Measurements from ENCODE around the gene SP140L.
"Not testable (repeated sequence)": the region's sequence is repeated elsewhere in the genome, so short reads cannot be mapped to it uniquely, and the experiment has no call there.

The SP140L gene

GRCh38 chr2:230429513-230429912 is 102.5 kb downstream of the SP140L start:
- Mint-ChIP-seq H3K27me3 (no peaks in the 10 kb centered on the region), H3K27ac (peak overlapping the region; percentile 86), H3K36me3 (peaks cover 55 to 76% of the 10 kb centered on the region in 2 donors), H3K4me1 (peaks cover 43 to 72% of the 10 kb centered on the region in 2 donors), H3K4me3 (no peak overlapping the region), H3K9me3 (peaks cover 1 to 9% of the 10 kb centered on the region in 2 donors)
- ATAC-seq (replicated peaks) (no peak), DNase-seq (no peak)

- peak overlapping the region; percentile 25 to 41 for H3K4me3 Mint-ChIP-seq
- peaks cover 3 to 9% of the 10 kb centered on the region in 2 donors for H3K9me3 Mint-ChIP-seq
- ATAC-seq (replicated peaks) = peak; percentile 69 to 81
- peaks cover 36 to 60% of the 10 kb centered on the region in 2 donors for H3K4me1 Mint-ChIP-seq
- H3K27ac Mint-ChIP-seq = peak overlapping the region; percentile 84
- no peak for DNase-seq
- H3K36me3 Mint-ChIP-seq = peaks cover 52 to 78% of the 10 kb centered on the region in 2 donors
- no peaks in the 10 kb centered on the region for H3K27me3 Mint-ChIP-seq
Observed at GRCh38 chr2:230430957-230431910, 104.2 kb downstream of the SP140L start.

GRCh38 chr2:230434677-230435324 is 107.8 kb downstream of the SP140L start:
- peaks cover 46 to 78% of the 10 kb centered on the region in 2 donors for H3K36me3 Mint-ChIP-seq
- H3K27me3 Mint-ChIP-seq = no peaks in the 10 kb centered on the region
- peaks cover 41 to 56% of the 10 kb centered on the region in 2 donors for H3K4me1 Mint-ChIP-seq
- no peak for ATAC-seq (replicated peaks)
- H3K9me3 Mint-ChIP-seq = peaks cover 4% of the 10 kb centered on the region in 2 donors
- no peak for DNase-seq
- peak overlapping the region in 1 of 2 donors; percentile 10 for H3K4me3 Mint-ChIP-seq
- peak overlapping the region; percentile 57 for H3K27ac Mint-ChIP-seq

- Mint-ChIP-seq H3K4me1 (peaks cover 37 to 52% of the 10 kb centered on the region in 2 donors), H3K4me3 (no peak overlapping the region), H3K27me3 (no peaks in the 10 kb centered on the region), H3K27ac (no peak overlapping the region), H3K9me3 (peaks cover 4% of the 10 kb centered on the region in 2 donors), H3K36me3 (peaks cover 45 to 73% of the 10 kb centered on the region in 2 donors)
- no peak for ATAC-seq (replicated peaks)
- DNase-seq = no peak
Observed at GRCh38 chr2:230435431-230435830, 108.4 kb downstream of the SP140L start.

- peaks cover 29 to 55% of the 10 kb centered on the region in 2 donors for H3K4me1 Mint-ChIP-seq
- peak overlapping the region; percentile 97 for H3K27ac Mint-ChIP-seq
- DNase-seq; H3K27me3 Mint-ChIP-seq; H3K9me3 Mint-ChIP-seq; ATAC-seq (replicated peaks): not testable (repeated sequence)
- peaks cover 40 to 72% of the 10 kb centered on the region in 2 donors for H3K36me3 Mint-ChIP-seq
- peak overlapping the region; percentile 68 to 77 for H3K4me3 Mint-ChIP-seq
Observed at GRCh38 chr2:230439121-230439520, 112.1 kb downstream of the SP140L start.

GRCh38 chr2:230439590-230439989 is 112.6 kb downstream of the SP140L start:
- Mint-ChIP-seq H3K4me3 (peak overlapping the region; percentile 68 to 77), H3K4me1 (peaks cover 28 to 55% of the 10 kb centered on the region in 2 donors), H3K9me3 (peaks cover 4% of the 10 kb centered on the region in 2 donors), H3K27me3 (no peaks in the 10 kb centered on the region), H3K36me3 (peaks cover 44 to 73% of the 10 kb centered on the region in 2 donors), H3K27ac (peak overlapping the region; percentile 97)
- ATAC-seq (replicated peaks) (peak; percentile 77 to 80), DNase-seq (no peak)

GRCh38 chr2:230441227-230441897 is 114.4 kb downstream of the SP140L start:
- peak overlapping the region; percentile 23 to 39 for H3K4me3 Mint-ChIP-seq
- no peaks in the 10 kb centered on the region for H3K27me3 Mint-ChIP-seq
- H3K9me3 Mint-ChIP-seq = peaks cover 1 to 2% of the 10 kb centered on the region in 2 donors
- H3K36me3 Mint-ChIP-seq = peaks cover 48 to 69% of the 10 kb centered on the region in 2 donors
- DNase-seq (no peak), ATAC-seq (replicated peaks) (peak; percentile 75 to 81)
- peak overlapping the region; percentile 78 for H3K27ac Mint-ChIP-seq
- peaks cover 35 to 69% of the 10 kb centered on the region in 2 donors for H3K4me1 Mint-ChIP-seq

- no peaks in the 10 kb centered on the region for H3K9me3 Mint-ChIP-seq
- H3K27ac Mint-ChIP-seq = peak overlapping the region; percentile 78
- no peak overlapping the region for H3K4me3 Mint-ChIP-seq
- H3K27me3 Mint-ChIP-seq = no peaks in the 10 kb centered on the region
- H3K36me3 Mint-ChIP-seq = peaks cover 51 to 68% of the 10 kb centered on the region in 2 donors
- no peak for ATAC-seq (replicated peaks)
- DNase-seq = no peak
- H3K4me1 Mint-ChIP-seq = peaks cover 46 to 82% of the 10 kb centered on the region in 2 donors
Observed at GRCh38 chr2:230443541-230443940, 116.5 kb downstream of the SP140L start.

GRCh38 chr2:230444832-230445231 is 117.8 kb downstream of the SP140L start:
- Mint-ChIP-seq H3K4me3 (peak overlapping the region in 1 of 2 donors; percentile 36), H3K4me1 (peaks cover 48 to 82% of the 10 kb centered on the region in 2 donors), H3K27me3 (no peaks in the 10 kb centered on the region), H3K27ac (peak overlapping the region; percentile 67), H3K9me3 (no peaks in the 10 kb centered on the region), H3K36me3 (peaks cover 52 to 66% of the 10 kb centered on the region in 2 donors)
- peak; percentile 6 to 25 for ATAC-seq (replicated peaks)
- DNase-seq = no peak

- Mint-ChIP-seq H3K9me3 (no peaks in the 10 kb centered on the region), H3K36me3 (peaks cover 66 to 76% of the 10 kb centered on the region in 2 donors), H3K27me3 (no peaks in the 10 kb centered on the region), H3K4me3 (no peak overlapping the region), H3K27ac (peak overlapping the region; percentile 95), H3K4me1 (peaks cover 43 to 88% of the 10 kb centered on the region in 2 donors)
- no peak for ATAC-seq (replicated peaks)
- no peak for DNase-seq
Observed at GRCh38 chr2:230447036-230447435, 120.0 kb downstream of the SP140L start.

GRCh38 chr2:230447455-230448451 is 120.8 kb downstream of the SP140L start:
- peaks cover 68 to 81% of the 10 kb centered on the region in 2 donors for H3K36me3 Mint-ChIP-seq
- ATAC-seq (replicated peaks) = peak; percentile 85 to 88
- peak overlapping the region; percentile 96 for H3K27ac Mint-ChIP-seq
- H3K4me1 Mint-ChIP-seq = peaks cover 43 to 88% of the 10 kb centered on the region in 2 donors
- H3K4me3 Mint-ChIP-seq = peak overlapping the region; percentile 78 to 80
- H3K9me3 Mint-ChIP-seq = peaks cover under 1% of the 10 kb centered on the region in 2 donors
- no peaks in the 10 kb centered on the region for H3K27me3 Mint-ChIP-seq
- peak; percentile 73 for DNase-seq

GRCh38 chr2:230449901-230450467 is 123.0 kb downstream of the SP140L start:
- Mint-ChIP-seq H3K27me3 (no peaks in the 10 kb centered on the region), H3K9me3 (peaks cover 14 to 20% of the 10 kb centered on the region in 2 donors), H3K4me1 (peaks cover 47 to 91% of the 10 kb centered on the region in 2 donors), H3K36me3 (peaks cover 75 to 85% of the 10 kb centered on the region in 2 donors), H3K27ac (peak overlapping the region; percentile 96), H3K4me3 (peak overlapping the region; percentile 27 to 80)
- no peak for DNase-seq
- peak in 1 of 2 donors; percentile 7 for ATAC-seq (replicated peaks)

Measured in stimulated activated naive B cell treated with anti-CD40 and anti-IgM and Interleukin-4, amounts not matched to agents 10 μg/mL and 1 μg/mL and 100 μg/mL, for 72 hours (primary cell).